ENCODE data around the gene MED4. TPM values are rescaled to one million over a fixed set of nuclear protein-coding genes. Genes with fewer than 3 reads are reported as not detected.

MED4 gene, protein sequence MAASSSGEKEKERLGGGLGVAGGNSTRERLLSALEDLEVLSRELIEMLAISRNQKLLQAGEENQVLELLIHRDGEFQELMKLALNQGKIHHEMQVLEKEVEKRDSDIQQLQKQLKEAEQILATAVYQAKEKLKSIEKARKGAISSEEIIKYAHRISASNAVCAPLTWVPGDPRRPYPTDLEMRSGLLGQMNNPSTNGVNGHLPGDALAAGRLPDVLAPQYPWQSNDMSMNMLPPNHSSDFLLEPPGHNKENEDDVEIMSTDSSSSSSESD
- polyA plus RNA-seq, result 115 and 119 TPM in 2 replicates

DNA sequence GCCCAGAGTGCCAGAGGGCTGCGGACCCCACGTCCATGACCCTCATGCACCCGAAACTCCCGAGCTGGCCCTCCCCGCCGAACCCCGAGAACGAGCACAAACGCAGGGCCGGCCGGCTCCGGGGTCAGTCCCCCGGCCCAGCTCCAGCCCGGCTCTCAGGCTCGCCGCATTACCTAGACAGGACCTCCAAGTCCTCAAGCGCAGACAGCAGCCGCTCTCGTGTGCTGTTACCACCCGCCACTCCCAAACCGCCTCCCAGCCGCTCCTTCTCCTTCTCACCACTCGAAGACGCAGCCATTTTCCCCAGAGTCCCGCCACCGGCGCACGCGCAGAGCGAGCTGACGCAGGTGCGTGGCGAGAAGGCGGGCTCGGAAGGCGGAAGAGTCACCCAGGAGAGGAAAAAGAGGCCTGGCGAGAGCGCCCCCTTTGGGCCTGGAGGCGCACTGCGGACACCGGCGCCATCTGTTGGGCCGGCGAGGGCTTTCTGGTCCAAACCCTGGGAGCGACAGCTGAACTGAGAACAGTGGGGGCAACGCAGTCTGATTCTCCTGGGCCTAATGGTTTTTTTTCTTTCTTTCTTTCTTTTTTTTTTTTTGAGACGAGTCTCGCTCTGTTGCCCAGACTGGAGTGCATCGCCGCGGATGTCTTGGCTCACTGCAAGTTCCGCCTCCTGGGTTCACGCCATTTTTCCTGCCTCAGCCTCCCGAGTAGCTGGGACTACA, at the start of gene MED4:
TSS of gene MED4 (minus strand) at position 324 of the 722 bp plus-strand sequence. CDS start at position 298, 26 bp downstream.

DNA sequence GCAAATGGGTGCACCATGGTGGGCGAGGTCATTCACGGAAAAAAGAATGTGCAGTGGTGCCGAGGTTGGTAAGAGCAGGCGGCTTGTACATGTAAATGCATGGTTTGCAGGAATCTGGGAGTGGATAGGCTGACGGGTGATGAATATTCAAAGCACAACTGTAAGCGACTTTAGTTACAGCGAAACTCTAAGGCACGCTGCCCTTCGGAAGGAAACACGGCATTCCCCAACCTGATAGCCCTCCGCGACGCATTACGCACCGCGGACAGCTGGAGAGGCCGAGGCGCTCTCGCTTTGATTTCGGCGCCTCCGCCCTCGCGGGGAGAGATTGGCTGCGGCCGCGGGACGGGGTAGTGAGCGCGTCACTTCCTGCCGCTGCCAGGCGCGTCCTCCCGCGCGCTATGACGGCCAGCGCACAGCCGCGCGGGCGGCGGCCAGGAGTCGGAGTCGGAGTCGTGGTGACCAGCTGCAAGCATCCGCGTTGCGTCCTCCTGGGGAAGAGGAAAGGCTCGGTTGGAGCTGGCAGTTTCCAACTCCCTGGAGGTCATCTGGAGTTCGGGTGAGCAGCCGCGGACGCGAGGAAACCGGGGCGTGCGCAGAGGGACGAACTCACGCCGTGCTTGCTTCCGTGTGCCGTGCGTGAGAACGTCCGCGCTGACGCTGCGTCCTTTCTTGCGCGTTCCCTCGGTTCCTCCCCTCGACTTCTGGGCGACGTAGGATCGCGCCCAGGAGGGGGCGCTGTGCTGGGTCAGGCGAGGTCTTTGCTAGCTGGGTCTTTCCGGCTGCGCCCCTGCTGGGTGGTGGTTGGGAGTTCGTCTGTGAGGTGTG, 57.3 kb downstream of the MED4 start, which contains the start of gene NUDT15:
TSS of gene NUDT15 (plus strand) at position 381 of the 828 bp plus-strand sequence. CDS start at position 402, 21 bp downstream.

Other genes with a start within 250 kb of the MED4 start
- gene SUCLA2, start 93.8 kb downstream of the MED4 start, polyA plus RNA-seq, result 322 and 360 TPM in 2 replicates
- 18.9 and 20.6 TPM in 2 replicates for gene NUDT15, start 57.4 kb downstream of the MED4 start, polyA plus RNA-seq
- gene ITM2B, start 138.1 kb upstream of the MED4 start, polyA plus RNA-seq, result 7,649 and 9,633 TPM in 2 replicates
- 23.0 and 24.1 TPM in 2 replicates for gene RB1, start 208.6 kb upstream of the MED4 start, polyA plus RNA-seq

Measured in Purkinje cell (primary cell).